ENCODE results near the gene SHISA9. TPM values are rescaled to one million over a fixed set of nuclear protein-coding genes. Genes with fewer than 3 reads are reported as not detected.

The SHISA9 gene
- total RNA-seq, 1 donor from 2014 or later = 2.5 TPM

GRCh38 chr16:13077816-13078215 lies 176.4 kb downstream of the SHISA9 start:
- Histone ChIP-seq H3K9ac (no peak overlapping the region), H3K9me3 (ENCODE audit: low read depth) (no peaks in the 10 kb centered on the region), H3K79me2 (ENCODE audit: low read depth) (no peaks in the 10 kb centered on the region), H3F3A (ENCODE audit: low read depth) (no peaks in the 10 kb centered on the region), H2AFZ (replicated peaks) (no peak overlapping the region), H3K36me3 (no peaks in the 10 kb centered on the region), H3K27ac (no peak overlapping the region), H4K20me1 (ENCODE audit: low read depth) (no peaks in the 10 kb centered on the region), H3K27me3 (no peaks in the 10 kb centered on the region), H3K4me3 (no peak overlapping the region), H3K4me2 (no peak overlapping the region), H3K4me1 (peaks cover 3% of the 10 kb centered on the region)
- DNase-seq (ENCODE audit: low spot score) = no peak
- no peaks in the 10 kb centered on the region for H3K36me3 Mint-ChIP-seq
- no peak overlapping the region for H3K4me3 Mint-ChIP-seq
- peaks cover 3% of the 10 kb centered on the region for H3K4me1 Mint-ChIP-seq
- TF ChIP-seq CTCF (IDR thresholded peaks at IDR 0.05) (no peak), EZH2 (IDR thresholded peaks at IDR 0.05) (no peak), EZH2phosphoT487 (IDR thresholded peaks at IDR 0.05) (no peak)
- peaks cover 3% of the 10 kb centered on the region for H3K27me3 Mint-ChIP-seq (ENCODE audit: insufficient read depth, low read depth)
- no peak overlapping the region for H3K27ac Mint-ChIP-seq
- no peaks in the 10 kb centered on the region for H3K9me3 Mint-ChIP-seq

GRCh38 chr16:13080531-13080930 lies 179.1 kb downstream of the SHISA9 start:
- Mint-ChIP-seq H3K9me3 (no peaks in the 10 kb centered on the region), H3K36me3 (no peaks in the 10 kb centered on the region), H3K27ac (peak overlapping the region; percentile 61), H3K4me3 (no peak overlapping the region), H3K27me3 (ENCODE audit: insufficient read depth, low read depth) (peaks cover 4% of the 10 kb centered on the region), H3K4me1 (peaks cover 19% of the 10 kb centered on the region)
- H3K9ac ChIP-seq = no peak overlapping the region
- no peak overlapping the region for H3K4me3 ChIP-seq
- H3K4me1 ChIP-seq = no peaks in the 10 kb centered on the region
- no peak overlapping the region for H3K4me2 ChIP-seq
- H2AFZ ChIP-seq (replicated peaks) = no peak overlapping the region
- H3K36me3 ChIP-seq = no peaks in the 10 kb centered on the region
- no peak overlapping the region for H3K27ac ChIP-seq
- no peaks in the 10 kb centered on the region for H3K79me2 ChIP-seq (ENCODE audit: low read depth)
- TF ChIP-seq EZH2 (IDR thresholded peaks at IDR 0.05) (no peak), CTCF (IDR thresholded peaks at IDR 0.05) (no peak), EZH2phosphoT487 (IDR thresholded peaks at IDR 0.05) (no peak)
- DNase-seq (ENCODE audit: low spot score) = no peak
- no peaks in the 10 kb centered on the region for H3K9me3 ChIP-seq (ENCODE audit: low read depth)
- no peaks in the 10 kb centered on the region for H3K27me3 ChIP-seq
- H3F3A ChIP-seq (ENCODE audit: low read depth) = no peaks in the 10 kb centered on the region
- no peaks in the 10 kb centered on the region for H4K20me1 ChIP-seq (ENCODE audit: low read depth)

GRCh38 chr16:13081825-13082331 lies 180.5 kb downstream of the SHISA9 start:
- no peak overlapping the region for H2AFZ ChIP-seq (replicated peaks)
- Mint-ChIP-seq H3K27ac (no peak overlapping the region), H3K9me3 (peaks cover 4% of the 10 kb centered on the region), H3K36me3 (no peaks in the 10 kb centered on the region), H3K27me3 (ENCODE audit: insufficient read depth, low read depth) (peaks cover 4% of the 10 kb centered on the region), H3K4me1 (peaks cover 19% of the 10 kb centered on the region), H3K4me3 (no peak overlapping the region)
- no peak overlapping the region for H3K9ac ChIP-seq
- H3K4me1 ChIP-seq = no peaks in the 10 kb centered on the region
- no peak overlapping the region for H3K27ac ChIP-seq
- H3K79me2 ChIP-seq (ENCODE audit: low read depth) = no peaks in the 10 kb centered on the region
- TF ChIP-seq EZH2phosphoT487 (IDR thresholded peaks at IDR 0.05) = no peak
- no peak for TF ChIP-seq EZH2 (IDR thresholded peaks at IDR 0.05)
- no peak for TF ChIP-seq CTCF (IDR thresholded peaks at IDR 0.05)
- no peaks in the 10 kb centered on the region for H3K27me3 ChIP-seq
- H3K36me3 ChIP-seq = no peaks in the 10 kb centered on the region
- H3K4me2 ChIP-seq = no peak overlapping the region
- no peak overlapping the region for H3K4me3 ChIP-seq
- H3K9me3 ChIP-seq (ENCODE audit: low read depth) = no peaks in the 10 kb centered on the region
- DNase-seq (ENCODE audit: low spot score) = no peak
- H4K20me1 ChIP-seq (ENCODE audit: low read depth) = no peaks in the 10 kb centered on the region
- H3F3A ChIP-seq (ENCODE audit: low read depth) = no peaks in the 10 kb centered on the region

All from neural progenitor cell (in vitro differentiated cells).